ENCODE measurements around the gene LOC101059915.

DNA sequence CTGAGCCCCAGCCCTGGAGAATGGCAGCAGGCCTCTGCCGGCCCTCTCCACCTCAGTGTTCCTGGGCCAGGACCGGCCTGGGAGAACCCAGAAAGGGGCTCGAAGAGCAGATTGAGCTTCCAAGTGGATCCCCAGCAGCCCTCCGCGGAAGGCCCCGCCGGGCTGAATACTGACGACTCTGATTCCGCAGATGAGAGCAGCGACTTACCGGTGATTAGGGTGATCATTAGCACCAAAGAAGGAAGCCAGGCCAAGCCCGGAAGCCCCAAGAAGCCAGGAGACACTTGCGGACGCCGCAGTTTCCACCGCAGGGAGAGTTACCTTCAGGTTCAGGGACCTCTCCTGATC is 876 bp downstream of the LOC101059915 start:
- TF ChIP-seq POLR2A (IDR thresholded peaks at IDR 0.05; ENCODE audit: low read depth, low read length) (no peak), EZH2 (IDR thresholded peaks at IDR 0.05; ENCODE audit: borderline replicate concordance, low read depth, low read length, severe bottlenecking) (no peak)
- TF ChIP-seq, protein P1, sequence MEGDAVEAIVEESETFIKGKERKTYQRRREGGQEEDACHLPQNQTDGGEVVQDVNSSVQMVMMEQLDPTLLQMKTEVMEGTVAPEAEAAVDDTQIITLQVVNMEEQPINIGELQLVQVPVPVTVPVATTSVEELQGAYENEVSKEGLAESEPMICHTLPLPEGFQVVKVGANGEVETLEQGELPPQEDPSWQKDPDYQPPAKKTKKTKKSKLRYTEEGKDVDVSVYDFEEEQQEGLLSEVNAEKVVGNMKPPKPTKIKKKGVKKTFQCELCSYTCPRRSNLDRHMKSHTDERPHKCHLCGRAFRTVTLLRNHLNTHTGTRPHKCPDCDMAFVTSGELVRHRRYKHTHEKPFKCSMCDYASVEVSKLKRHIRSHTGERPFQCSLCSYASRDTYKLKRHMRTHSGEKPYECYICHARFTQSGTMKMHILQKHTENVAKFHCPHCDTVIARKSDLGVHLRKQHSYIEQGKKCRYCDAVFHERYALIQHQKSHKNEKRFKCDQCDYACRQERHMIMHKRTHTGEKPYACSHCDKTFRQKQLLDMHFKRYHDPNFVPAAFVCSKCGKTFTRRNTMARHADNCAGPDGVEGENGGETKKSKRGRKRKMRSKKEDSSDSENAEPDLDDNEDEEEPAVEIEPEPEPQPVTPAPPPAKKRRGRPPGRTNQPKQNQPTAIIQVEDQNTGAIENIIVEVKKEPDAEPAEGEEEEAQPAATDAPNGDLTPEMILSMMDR (IDR thresholded peaks at IDR 0.05; ENCODE audit: extremely low read depth in 1 of 2, insufficient read depth in 1 of 2, low read depth in 1 of 2, low read length in 2 of 2), result no peak

Measured in endothelial cell of umbilical vein (primary cell).